ENCODE measurements around the gene SLC25A3. TPM values are rescaled to one million over a fixed set of nuclear protein-coding genes. Genes with fewer than 3 reads are reported as not detected.

Gene SLC25A3
- total and polyA plus RNA-seq, 2 of the 13 experiments (the other 11 are each of a cell fraction or from before 2014, with no cell fraction given): 292 to 829 TPM

DNA sequence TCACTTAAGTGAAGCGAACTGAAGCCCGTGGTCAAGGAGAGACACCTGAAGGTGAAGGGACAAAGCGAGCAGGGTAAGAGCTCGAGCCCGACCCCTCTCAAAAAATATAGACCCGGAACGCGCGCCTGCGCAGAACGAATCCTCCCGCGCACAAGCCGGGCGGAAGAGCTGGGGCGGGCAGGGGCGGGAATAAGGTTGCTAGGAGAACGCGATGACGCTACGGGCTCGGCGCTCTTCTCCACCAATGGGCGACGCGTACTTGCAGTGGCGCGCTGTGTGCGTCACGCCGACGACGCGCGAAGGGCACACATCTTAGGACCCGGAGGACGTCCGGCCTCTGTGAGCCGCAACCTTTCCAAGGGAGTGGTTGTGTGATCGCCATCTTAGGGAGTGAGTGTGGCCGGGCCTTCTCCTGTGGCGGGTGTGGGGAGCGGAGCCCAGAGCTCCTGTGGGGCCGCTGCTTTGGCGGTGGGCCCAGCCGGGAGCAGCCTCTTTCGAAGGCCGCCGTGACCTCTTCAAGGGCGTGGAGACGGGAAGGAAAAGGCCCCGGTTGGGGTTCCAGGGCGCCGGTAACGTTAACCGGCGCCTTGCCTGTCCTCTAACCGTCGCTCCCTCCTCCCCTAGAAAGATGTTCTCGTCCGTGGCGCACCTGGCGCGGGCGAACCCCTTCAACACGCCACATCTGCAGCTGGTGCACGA lies at the start of gene SLC25A3 (continued):
- TF ChIP-seq SIN3A (IDR thresholded peaks at IDR 0.05; ENCODE audit: borderline replicate concordance, low read depth, low read length) (peak; percentile 97), ARID5B (CRISPR knock-in tag; IDR thresholded peaks at IDR 0.05) (peak; percentile 51), RBFOX2 (IDR thresholded peaks at IDR 0.05; ENCODE audit: low read depth, low read length) (peak; percentile 96), ZBTB7A (CRISPR knock-in tag; IDR thresholded peaks at IDR 0.05) (no peak), NCOA1 (CRISPR knock-in tag; IDR thresholded peaks at IDR 0.05) (no peak), SKI (IDR thresholded peaks at IDR 0.05; ENCODE audit: partially characterized antibody) (no peak), NFYB (CRISPR knock-in tag; IDR thresholded peaks at IDR 0.05) (peak; percentile 89), PAWR (CRISPR knock-in tag; IDR thresholded peaks at IDR 0.05; ENCODE audit: borderline replicate concordance) (no peak), ZNF407 (CRISPR knock-in tag; IDR thresholded peaks at IDR 0.05; ENCODE audit: not compliant biosample characterization) (peak; percentile 37), ZNF432 (CRISPR knock-in tag; IDR thresholded peaks at IDR 0.05; ENCODE audit: borderline replicate concordance) (no peak), ZNF605 (CRISPR knock-in tag; IDR thresholded peaks at IDR 0.05) (peak; percentile 65; the same call in 1 of the 2 replicates)
- TF ChIP-seq, protein P1, sequence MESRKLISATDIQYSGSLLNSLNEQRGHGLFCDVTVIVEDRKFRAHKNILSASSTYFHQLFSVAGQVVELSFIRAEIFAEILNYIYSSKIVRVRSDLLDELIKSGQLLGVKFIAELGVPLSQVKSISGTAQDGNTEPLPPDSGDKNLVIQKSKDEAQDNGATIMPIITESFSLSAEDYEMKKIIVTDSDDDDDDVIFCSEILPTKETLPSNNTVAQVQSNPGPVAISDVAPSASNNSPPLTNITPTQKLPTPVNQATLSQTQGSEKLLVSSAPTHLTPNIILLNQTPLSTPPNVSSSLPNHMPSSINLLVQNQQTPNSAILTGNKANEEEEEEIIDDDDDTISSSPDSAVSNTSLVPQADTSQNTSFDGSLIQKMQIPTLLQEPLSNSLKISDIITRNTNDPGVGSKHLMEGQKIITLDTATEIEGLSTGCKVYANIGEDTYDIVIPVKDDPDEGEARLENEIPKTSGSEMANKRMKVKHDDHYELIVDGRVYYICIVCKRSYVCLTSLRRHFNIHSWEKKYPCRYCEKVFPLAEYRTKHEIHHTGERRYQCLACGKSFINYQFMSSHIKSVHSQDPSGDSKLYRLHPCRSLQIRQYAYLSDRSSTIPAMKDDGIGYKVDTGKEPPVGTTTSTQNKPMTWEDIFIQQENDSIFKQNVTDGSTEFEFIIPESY (CRISPR knock-in tag; IDR thresholded peaks at IDR 0.05): 0 out of 2 replicates have a peak, but pooled peaks have one; percentile 39

Data from HepG2 (cell line).